HepG2 (cell line): ENCODE measurements around the gene CENPB. TPM values are rescaled to one million over a fixed set of nuclear protein-coding genes. Genes with fewer than 3 reads are reported as not detected.

Experiments
- ATAC-seq: fragments of 200-7000 bp; cut with Tn5 transposase; 3 replicates; pipeline ENCODE4 v1.9.1; 2020; ENCODE audit warnings: mild to moderate bottlenecking, moderate library complexity
- BruUV-seq: library from RNA; stranded (reverse); fragments of 400-500 nt; replicated peaks from 2 replicates; lab custom pipeline; 2021; lab: Mats Ljungman, UMichigan
- CTCF ChIA-PET: fragments of 300-600 bp; formaldehyde crosslinking; extraction: SDS; loops from one replicate; lab custom pipeline; 2021; ENCODE audit warnings: low total read pairs, inconsistent platforms, low intra/inter-chr PET ratio; lab: Yijun Ruan, JAX
- POLR2A ChIA-PET: fragments of 350-600 bp; sonication (Branson Sonifier 250); formaldehyde crosslinking; loops from one replicate; lab custom pipeline; 2020; ENCODE audit warnings: antibody characterized with exemption, inconsistent platforms; lab: Yijun Ruan, JAX
- DNase-seq: peaks from one replicate; pipeline ENCODE4 v3.0.0-alpha.2; 2015; ENCODE audit warnings: low spot score
- FAIRE-seq: peaks from 3 replicates; lab custom pipeline; 2011; peaks lifted over from hg19 to GRCh38; lab: Jason Lieb, UNC
- H2AFZ ChIP-seq: one replicate; pipeline ENCODE4 v1.6.1; 2011; ENCODE audit warnings: low read length, inconsistent platforms
- H3K27ac ChIP-seq: fragments of 300-600 bp; 3 replicates; pipeline ENCODE4 v1.8.0; 2011; ENCODE audit warnings: mixed run types, mild to moderate bottlenecking, mixed read lengths, low read length, inconsistent platforms; ENCODE audit not compliant: insufficient read depth; ENCODE audit errors: extremely low read length
- H3K27me3 ChIP-seq, 2 experiments: fragments of 200-600 bp in 1 of 2; 2 replicates in 1 of 2; 3 replicates in 1 of 2; pipeline versions ENCODE4 v1.6.0 to v1.8.0; 2011; ENCODE audit warnings: low read length in 2 of 2, mild to moderate bottlenecking in 2 of 2, moderate library complexity in 2 of 2, inconsistent platforms in 1 of 2; ENCODE audit not compliant: insufficient read depth in 2 of 2, control insufficient read depth in 1 of 2
- H3K36me3 ChIP-seq, 2 experiments: fragments of 200-600 bp in 1 of 2; replicated peaks in 1 of 2; 2 replicates in 1 of 2; 3 replicates in 1 of 2; pipeline versions ENCODE4 v1.5.1 to v1.8.0; 2011; ENCODE audit warnings: low read length in 2 of 2, inconsistent platforms in 1 of 2; ENCODE audit not compliant: insufficient read depth in 2 of 2, control insufficient read depth in 1 of 2
- H3K4me1 ChIP-seq: 2 replicates; pipeline ENCODE4 v1.5.1; 2012; ENCODE audit warnings: low read length, inconsistent platforms; ENCODE audit not compliant: insufficient read depth
- H3K4me2 ChIP-seq: 2 replicates; pipeline ENCODE4 v1.6.0; 2011; ENCODE audit warnings: low read depth, low read length, inconsistent platforms
- H3K4me3 ChIP-seq, 3 experiments: fragments of 200-600 bp in 1 of 3; sonication (generic), shearing (Covaris generic) in 1 of 3; replicated peaks in 1 of 3; 2 replicates each; pipeline ENCODE4 v1.5.1; 2011 to 2016; ENCODE audit warnings: low read length in 3 of 3, inconsistent platforms in 2 of 3, low read depth in 2 of 3, mild to moderate bottlenecking in 2 of 3, control low read depth in 1 of 3, mixed read lengths in 1 of 3; ENCODE audit not compliant: insufficient read depth in 1 of 3
- H3K79me2 ChIP-seq: one replicate; pipeline ENCODE4 v1.6.1; 2011; ENCODE audit warnings: low read length, inconsistent platforms; ENCODE audit not compliant: insufficient read depth
- H3K9ac ChIP-seq: 2 replicates; pipeline ENCODE4 v1.6.0; 2011; ENCODE audit warnings: mild to moderate bottlenecking, low read depth, low read length, inconsistent platforms; ENCODE audit not compliant: insufficient read depth
- H3K9me3 ChIP-seq: 2 replicates; pipeline ENCODE4 v1.5.1; 2012; ENCODE audit warnings: mild to moderate bottlenecking, low read length
- H4K20me1 ChIP-seq: 2 replicates; pipeline ENCODE4 v1.6.0; 2011; ENCODE audit warnings: inconsistent platforms, mild to moderate bottlenecking, low read length, moderate library complexity; ENCODE audit not compliant: insufficient read depth
- CTCF ChIP-seq: sonication (generic); formaldehyde crosslinking; IDR thresholded peaks from 2 replicates; pipeline ENCODE4 v1.5.0; 2020; ENCODE audit warnings: mild to moderate bottlenecking, missing genetic modification reagents, moderate library complexity
- DZIP1 ChIP-seq: sonication (generic); formaldehyde crosslinking; IDR thresholded peaks from 2 replicates; pipeline ENCODE4 v1.5.0; 2020; ENCODE audit warnings: mild to moderate bottlenecking, missing genetic modification reagents
- HNRNPH1 ChIP-seq: fragments of 200-400 bp; formaldehyde crosslinking; optimal IDR thresholded peaks from 2 replicates; pipeline ENCODE3; 2017; ENCODE audit warnings: mild to moderate bottlenecking, low read depth, low read length
- KDM5B ChIP-seq: sonication (generic); formaldehyde crosslinking; IDR thresholded peaks from 2 replicates; pipeline ENCODE4 v1.4.0; 2020; ENCODE audit warnings: missing genetic modification reagents, mild to moderate bottlenecking, borderline replicate concordance
- NCOR1 ChIP-seq: fragments of 200-600 bp; sonication (generic); IDR thresholded peaks from 2 replicates; pipeline ENCODE4 v1.7.0; 2017; ENCODE audit warnings: antibody characterized with exemption, low read length, borderline replicate concordance
- RFXAP ChIP-seq: sonication (generic); formaldehyde crosslinking; IDR thresholded peaks from 2 replicates; pipeline ENCODE4 v1.4.0; 2020; ENCODE audit warnings: missing genetic modification reagents, borderline replicate concordance
- RXRB ChIP-seq: IDR thresholded peaks from 2 replicates; pipeline ENCODE4 v1.6.1; 2016; ENCODE audit warnings: borderline replicate concordance, missing genetic modification reagents, missing compliant biosample characterization
- SOX5 ChIP-seq: IDR thresholded peaks from 2 replicates; pipeline ENCODE4 v1.6.1; 2016; ENCODE audit warnings: borderline replicate concordance
- SP2 ChIP-seq: sonication (generic); formaldehyde crosslinking; IDR thresholded peaks from 2 replicates; pipeline ENCODE4 v1.5.1; 2020; ENCODE audit warnings: mild to moderate bottlenecking, missing genetic modification reagents
- TRIM24 ChIP-seq: sonication (generic); formaldehyde crosslinking; IDR thresholded peaks from 2 replicates; pipeline ENCODE4 v1.8.0; 2022; ENCODE audit warnings: mild to moderate bottlenecking, missing genetic modification reagents
- ZEB1 ChIP-seq: IDR thresholded peaks from 2 replicates; pipeline ENCODE4 v1.6.1; 2012; ENCODE audit warnings: mild to moderate bottlenecking, low read depth, inconsistent platforms; ENCODE audit not compliant: insufficient replicate concordance
- ZFP37 ChIP-seq: sonication (generic); formaldehyde crosslinking; IDR thresholded peaks from 2 replicates; pipeline ENCODE4 v1.4.0; 2020; ENCODE audit warnings: missing genetic modification reagents, borderline replicate concordance
- ZNF44 ChIP-seq: sonication (generic); formaldehyde crosslinking; IDR thresholded peaks from 2 replicates; pipeline ENCODE4 v1.5.1; 2020; ENCODE audit warnings: mild to moderate bottlenecking, missing genetic modification reagents
- ZNF879 ChIP-seq: sonication (generic); formaldehyde crosslinking; IDR thresholded peaks from 2 replicates; pipeline ENCODE4 v1.8.1; 2023; ENCODE audit warnings: missing genetic modification reagents
- WGBS: methylation state at CpG from one replicate; pipeline ENCODE4 v1.1.6; 2017; ENCODE audit warnings: low lambda C conversion rate; 5-methylcytosine and 5-hydroxymethylcytosine counted together
- in situ Hi-C: cut with HindIII; loops from 2 replicates; pipeline ENCODE4 v1.10.0; 2017; ENCODE audit warnings: low pct_unique_long_range_greater_than_20kb; ENCODE audit not compliant: extremely low pct_ligation_motif_present
- intact Hi-C: fragments of 100-400 bp; cut with micrococcal nuclease; formaldehyde crosslinking; loops from one replicate; pipeline ENCODE4 v1.10.0; 2022; ENCODE audit not compliant: unreplicated experiment
- polyA plus RNA-seq, 8 experiments: library from polyadenylated mRNA; depleted of rRNA in 3 of 8; stranded (reverse) in 7 of 8; unstranded in 1 of 8; fragments of >200 nt; fragmentation: Illumina TruSeq in 4 of 8; extraction: Trizol in 4 of 8; gene quantifications; 2 replicates each; pipeline versions ENCODE4 v1.2.1 to v1.2.3, GENCODE V29; 2011 to 2016; ENCODE audit warnings: low read depth in 4 of 8, missing spikeins in 1 of 8, mixed read lengths in 1 of 8; ENCODE audit not compliant: insufficient read depth in 1 of 8
- total RNA-seq, 5 experiments: library from RNA; depleted of rRNA; stranded (reverse); fragments of >200 nt; fragmentation: Illumina TruSeq; extraction: Trizol; gene quantifications; 2 replicates each; pipeline ENCODE4 v1.2.3, GENCODE V29; 2016; ENCODE audit warnings: low read depth in 1 of 5
- TF ChIP-seq, protein P1 (sequence below): sonication (generic); formaldehyde crosslinking; IDR thresholded peaks from 2 replicates; pipeline ENCODE4 v1.4.0; 2020; ENCODE audit warnings: missing genetic modification reagents, borderline replicate concordance

The CENPB gene
- total and polyA plus RNA-seq, 2 of the 13 experiments (the other 11 are each of a cell fraction or from before 2014, with no cell fraction given): 10.4 to 54.5 TPM

DNA sequence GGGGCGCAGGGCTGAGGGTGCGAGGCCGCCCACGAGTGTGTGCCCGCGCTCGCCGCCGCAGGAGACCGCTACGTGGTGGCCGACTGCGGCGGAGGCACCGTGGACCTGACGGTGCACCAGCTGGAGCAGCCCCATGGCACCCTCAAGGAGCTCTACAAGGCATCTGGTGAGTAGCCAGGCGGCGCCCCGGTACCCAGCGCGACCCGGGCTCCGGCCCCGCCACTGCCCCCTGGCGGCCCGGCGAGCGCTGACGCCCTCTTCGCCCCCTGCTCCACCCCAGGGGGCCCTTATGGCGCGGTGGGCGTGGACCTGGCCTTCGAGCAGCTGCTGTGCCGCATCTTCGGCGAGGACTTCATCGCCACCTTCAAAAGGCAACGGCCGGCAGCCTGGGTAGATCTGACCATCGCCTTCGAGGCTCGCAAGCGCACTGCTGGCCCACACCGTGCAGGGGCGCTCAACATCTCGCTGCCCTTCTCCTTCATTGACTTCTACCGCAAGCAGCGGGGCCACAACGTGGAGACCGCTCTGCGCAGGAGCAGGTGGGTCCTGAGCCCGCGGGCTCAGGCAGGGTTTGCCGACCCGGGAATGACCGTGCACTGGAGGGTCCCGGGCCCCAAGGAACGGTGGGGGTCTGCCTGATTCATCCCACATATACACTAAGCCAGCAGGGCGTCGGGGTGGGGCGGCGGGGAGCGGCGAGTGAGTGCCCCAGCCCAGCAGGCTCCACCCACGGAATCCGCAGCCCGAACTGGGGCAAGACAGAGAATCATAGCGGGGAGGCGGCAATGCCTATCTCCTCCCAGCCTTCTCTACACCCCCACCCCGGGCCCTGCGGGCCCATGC is 36.6 kb downstream of the CENPB start:
- peak overlapping the region; percentile 86 for H3K4me2 ChIP-seq
- H3K9ac ChIP-seq: peak overlapping the region; percentile 38; the same call in 1 of the 2 replicates
- H3K79me2 ChIP-seq: no peaks in the 10 kb centered on the region
- H2AFZ ChIP-seq: no peak overlapping the region
- no peak overlapping the region for H3K27ac ChIP-seq
- peaks cover 44% of the 10 kb centered on the region for H3K4me1 ChIP-seq
- WGBS: 39% methylated on average over 47 of the region's 72 CpGs
- ChIA-PET POLR2A (interaction anchor here (1.2 to 2.8 kb wide), 3 partner anchors 9 to 19 kb away, joined by 4 to 13 read pairs (median 11); partner anchors contain the start of gene ADISSP), CTCF (interaction anchor here (1.3 to 2.9 kb wide), 7 partner anchors 19 to 73 kb away, joined by 5 to 45 read pairs (median 9); partner anchors contain the start of genes ADISSP, AP5S1 and SPEF1)
- intact Hi-C loops (loop anchor here (1.0 kb wide), 2 partner anchors 34 to 74 kb away; no protein-coding TSS in a partner anchor), in situ Hi-C loops (no loop called here)
- peak; percentile 81 for ATAC-seq
- peaks cover 4 to 5% of the 10 kb centered on the region in 2 experiments; a peak in 3 of 5 replicates for H3K36me3 ChIP-seq
- H3K9me3 ChIP-seq: no peaks in the 10 kb centered on the region
- BruUV-seq: no TSS peak
- H3K27me3 ChIP-seq: peaks cover 6 to 36% of the 10 kb centered on the region in 2 experiments; a peak in 4 of 5 replicates
- FAIRE-seq: no peak
- no peaks in the 10 kb centered on the region for H4K20me1 ChIP-seq
- H3K4me3 ChIP-seq: peak overlapping the region; percentile 25 to 73 (median 42); a peak in 5 of 6 replicates
- peak; percentile 56 for DNase-seq
- TF ChIP-seq RFXAP (CRISPR knock-in tag): peak; percentile 85; the same call in 1 of the 2 replicates
- no peak for TF ChIP-seq SOX5 (CRISPR knock-in tag)
- peak; percentile 74 for TF ChIP-seq KDM5B (CRISPR knock-in tag)
- TF ChIP-seq TRIM24 (CRISPR knock-in tag): no peak
- TF ChIP-seq, protein P1, sequence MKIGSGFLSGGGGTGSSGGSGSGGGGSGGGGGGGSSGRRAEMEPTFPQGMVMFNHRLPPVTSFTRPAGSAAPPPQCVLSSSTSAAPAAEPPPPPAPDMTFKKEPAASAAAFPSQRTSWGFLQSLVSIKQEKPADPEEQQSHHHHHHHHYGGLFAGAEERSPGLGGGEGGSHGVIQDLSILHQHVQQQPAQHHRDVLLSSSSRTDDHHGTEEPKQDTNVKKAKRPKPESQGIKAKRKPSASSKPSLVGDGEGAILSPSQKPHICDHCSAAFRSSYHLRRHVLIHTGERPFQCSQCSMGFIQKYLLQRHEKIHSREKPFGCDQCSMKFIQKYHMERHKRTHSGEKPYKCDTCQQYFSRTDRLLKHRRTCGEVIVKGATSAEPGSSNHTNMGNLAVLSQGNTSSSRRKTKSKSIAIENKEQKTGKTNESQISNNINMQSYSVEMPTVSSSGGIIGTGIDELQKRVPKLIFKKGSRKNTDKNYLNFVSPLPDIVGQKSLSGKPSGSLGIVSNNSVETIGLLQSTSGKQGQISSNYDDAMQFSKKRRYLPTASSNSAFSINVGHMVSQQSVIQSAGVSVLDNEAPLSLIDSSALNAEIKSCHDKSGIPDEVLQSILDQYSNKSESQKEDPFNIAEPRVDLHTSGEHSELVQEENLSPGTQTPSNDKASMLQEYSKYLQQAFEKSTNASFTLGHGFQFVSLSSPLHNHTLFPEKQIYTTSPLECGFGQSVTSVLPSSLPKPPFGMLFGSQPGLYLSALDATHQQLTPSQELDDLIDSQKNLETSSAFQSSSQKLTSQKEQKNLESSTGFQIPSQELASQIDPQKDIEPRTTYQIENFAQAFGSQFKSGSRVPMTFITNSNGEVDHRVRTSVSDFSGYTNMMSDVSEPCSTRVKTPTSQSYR: no peak
- TF ChIP-seq CTCF: peak; percentile 96
- TF ChIP-seq ZNF879 (CRISPR knock-in tag): no peak
- no peak for TF ChIP-seq HNRNPH1
- 0 out of 2 replicates have a peak, but pooled peaks have one; percentile 84 for TF ChIP-seq ZNF44 (CRISPR knock-in tag)
- TF ChIP-seq ZEB1: no peak
- 0 out of 2 replicates have a peak, but pooled peaks have one; percentile 65 for TF ChIP-seq ZFP37 (CRISPR knock-in tag)
- TF ChIP-seq SP2 (CRISPR knock-in tag): no peak
- TF ChIP-seq RXRB (CRISPR knock-in tag): no peak; the same call in 1 of the 2 replicates
- no peak for TF ChIP-seq DZIP1 (CRISPR knock-in tag)
- no peak for TF ChIP-seq NCOR1
